ENCODE measurements around the gene EDAR.

Gene EDAR

DNA sequence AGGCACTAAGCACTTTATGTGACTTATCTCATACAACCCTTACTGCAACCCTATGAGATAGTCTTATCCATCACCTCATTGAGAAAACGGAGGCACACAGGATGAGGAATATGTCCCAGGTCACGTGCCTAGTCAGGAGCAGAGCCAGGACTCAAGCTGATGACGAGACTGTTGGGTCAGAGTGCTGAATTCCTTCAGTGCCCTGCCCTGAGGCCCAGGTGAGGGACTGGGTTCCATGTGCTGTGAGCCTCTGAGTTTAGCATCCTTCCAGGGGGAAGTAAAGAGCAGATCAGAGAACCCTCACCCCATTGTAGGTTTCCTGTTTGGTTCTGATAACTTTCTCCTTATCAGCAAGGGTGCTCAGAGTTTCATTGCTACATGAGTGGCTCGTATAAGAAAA lies 11.7 kb upstream of the EDAR start:
- DNase-seq = no peak

DNA sequence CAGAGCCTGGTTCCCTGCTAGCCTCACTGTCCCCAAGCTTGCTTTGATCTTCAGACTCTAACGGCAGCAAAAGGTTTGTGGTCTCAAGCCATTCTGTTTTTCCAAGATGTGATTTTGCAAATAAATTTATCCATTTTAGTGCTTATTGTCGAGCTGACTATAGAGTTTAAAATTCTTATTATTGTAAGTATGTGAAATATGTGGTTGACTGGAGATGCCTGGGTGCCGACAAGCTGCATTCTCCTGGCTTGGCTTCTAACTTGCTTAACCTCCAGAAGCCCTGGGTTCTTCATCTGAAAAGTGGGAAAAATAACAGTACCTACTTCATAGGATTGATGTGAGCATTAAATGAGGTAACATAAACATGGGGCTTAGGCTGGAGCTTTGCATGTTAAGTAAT lies 9.9 kb upstream of the EDAR start:
- DNase-seq = no peak

DNA sequence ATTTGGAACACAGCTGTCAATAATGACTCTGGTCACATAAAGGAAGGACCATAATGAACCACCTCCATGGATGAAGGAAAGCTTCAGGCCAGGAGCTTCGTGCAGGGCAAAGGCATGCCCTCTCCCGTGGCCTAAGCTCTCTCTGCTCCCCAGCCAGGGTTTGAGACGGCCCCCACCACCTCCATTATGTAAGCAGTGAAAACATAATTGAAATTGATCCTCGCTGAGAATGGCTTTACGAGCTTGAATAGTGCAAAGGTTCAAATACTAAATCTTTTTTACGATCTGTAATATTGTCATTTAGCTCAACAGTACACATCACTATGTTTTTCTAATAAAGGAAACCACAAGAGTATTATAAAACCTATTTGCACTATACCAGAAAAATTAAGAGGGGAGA lies 5.2 kb upstream of the EDAR start:
- no peak for DNase-seq

DNA sequence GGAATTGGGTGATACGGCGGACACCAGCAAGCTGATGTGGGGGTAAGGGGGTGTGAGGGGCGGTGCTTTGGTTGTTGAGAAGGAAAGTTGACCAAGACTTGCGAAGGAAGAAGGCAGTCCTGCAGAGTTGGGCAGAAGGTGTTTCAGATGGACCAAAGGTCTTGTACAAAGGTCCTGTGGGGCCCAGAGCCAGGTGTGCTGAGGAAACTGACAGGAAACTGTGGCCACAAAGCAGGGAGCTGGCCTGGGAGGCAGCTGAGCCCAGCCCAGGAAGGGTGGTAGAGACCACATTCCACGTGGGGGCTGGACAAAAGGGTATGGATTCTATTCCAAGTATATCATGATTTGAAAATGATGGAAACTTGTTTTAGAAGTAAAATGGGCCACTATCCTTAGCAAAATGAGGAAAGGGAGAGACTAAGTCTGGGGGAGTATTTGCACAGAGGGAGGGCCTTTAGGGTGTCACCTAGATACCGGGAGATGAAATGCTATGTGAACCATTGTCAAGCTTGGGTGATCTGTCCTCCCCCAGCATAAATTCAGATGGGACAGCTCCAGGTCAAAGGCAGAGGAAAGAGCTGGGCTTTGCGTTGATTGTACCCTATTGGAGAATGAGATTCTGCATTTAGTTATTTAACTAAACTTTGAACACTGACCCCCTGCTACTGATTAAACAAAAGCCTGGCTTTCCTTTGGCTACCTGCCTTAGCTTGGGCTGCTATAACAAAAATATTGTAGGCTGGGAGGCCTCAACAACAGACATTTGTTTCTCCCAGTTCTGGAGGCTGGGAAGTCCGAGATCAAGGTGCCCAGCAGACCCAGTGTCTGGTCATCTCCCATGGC lies 4.3 kb upstream of the EDAR start:
- DNase-seq = no peak

DNA sequence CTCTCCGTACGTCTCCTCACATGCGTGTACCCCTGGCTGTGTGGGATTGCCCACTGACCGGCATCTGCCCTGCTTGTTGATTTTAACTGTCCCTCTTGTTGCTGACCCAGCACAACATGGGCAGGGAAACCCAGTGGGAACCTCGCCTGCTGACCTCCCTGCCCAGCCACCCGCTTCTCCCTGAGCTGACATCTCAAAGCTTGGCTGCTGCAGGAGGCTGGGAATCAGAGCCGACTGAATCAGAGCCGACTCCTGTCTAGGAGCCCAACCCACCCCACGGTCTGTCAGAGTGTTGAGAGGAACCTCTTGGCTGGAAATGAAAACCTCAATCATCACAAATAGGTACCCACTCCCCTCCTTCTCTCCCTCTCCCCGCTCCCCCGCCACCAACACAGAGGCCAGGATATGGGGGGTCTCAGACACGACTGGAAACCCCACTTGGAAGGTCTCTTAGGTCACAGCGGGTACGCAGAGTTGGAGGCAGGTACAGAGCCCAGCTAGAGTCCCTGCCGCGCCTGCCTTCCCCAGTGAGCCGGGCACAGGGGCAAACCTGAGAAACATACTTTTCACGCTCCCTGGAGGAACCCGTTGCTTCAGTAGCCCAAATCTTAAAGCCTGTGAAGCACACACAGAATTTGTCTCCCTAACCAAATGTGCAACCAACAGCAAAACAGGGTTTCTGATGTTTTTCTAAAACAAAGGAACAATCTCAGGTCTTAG lies 784 bp downstream of the EDAR start:
- DNase-seq = no peak

DNA sequence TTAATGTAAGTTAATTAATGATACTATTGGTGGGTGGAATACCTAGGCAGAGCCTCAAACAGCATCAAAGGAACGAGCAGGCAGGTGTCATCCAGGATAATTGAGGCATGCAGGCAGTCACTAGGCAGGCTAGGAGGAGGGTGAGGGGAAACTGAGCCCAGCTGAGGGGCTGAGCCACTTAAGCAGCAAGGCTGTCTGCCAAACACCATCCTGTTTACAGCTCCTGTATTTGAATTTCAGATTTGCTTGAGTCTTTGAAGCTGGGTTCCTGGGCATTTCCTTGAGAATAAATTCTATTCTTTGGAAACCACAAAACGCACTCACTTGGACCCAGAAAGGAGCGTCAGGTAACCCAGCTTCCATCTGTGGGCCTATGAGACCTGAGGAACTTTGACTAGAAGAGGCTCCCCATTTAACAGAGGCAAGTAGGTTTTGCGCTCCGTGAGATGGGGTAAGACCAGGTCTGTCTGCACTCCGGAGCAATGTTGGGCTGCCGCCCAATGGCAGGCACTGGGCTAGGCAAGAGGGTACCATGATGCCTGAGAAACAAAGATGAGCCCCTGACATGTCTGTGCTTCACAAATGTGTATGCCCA lies 2.0 kb downstream of the EDAR start:
- DNase-seq = no peak

DNA sequence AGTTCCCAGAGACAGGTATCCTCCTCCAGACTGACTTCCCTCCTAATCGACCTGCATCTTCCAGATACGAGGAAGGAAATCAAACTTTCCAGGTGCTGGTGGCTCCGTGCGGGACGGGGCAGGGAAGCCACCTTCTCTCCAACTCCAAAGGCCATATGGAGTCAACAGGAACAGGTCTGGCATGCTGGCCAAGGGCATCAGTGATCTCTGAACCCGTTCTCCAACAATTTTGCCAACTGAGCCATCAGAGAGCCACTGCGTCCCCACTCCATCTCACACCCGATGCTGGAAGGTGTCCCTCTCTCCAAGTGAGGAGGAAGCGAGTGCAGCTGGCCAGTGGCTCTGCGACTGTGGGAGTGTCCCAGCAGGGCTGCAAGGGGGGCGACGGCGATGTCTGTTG lies 5.4 kb downstream of the EDAR start:
- DNase-seq = no peak

DNA sequence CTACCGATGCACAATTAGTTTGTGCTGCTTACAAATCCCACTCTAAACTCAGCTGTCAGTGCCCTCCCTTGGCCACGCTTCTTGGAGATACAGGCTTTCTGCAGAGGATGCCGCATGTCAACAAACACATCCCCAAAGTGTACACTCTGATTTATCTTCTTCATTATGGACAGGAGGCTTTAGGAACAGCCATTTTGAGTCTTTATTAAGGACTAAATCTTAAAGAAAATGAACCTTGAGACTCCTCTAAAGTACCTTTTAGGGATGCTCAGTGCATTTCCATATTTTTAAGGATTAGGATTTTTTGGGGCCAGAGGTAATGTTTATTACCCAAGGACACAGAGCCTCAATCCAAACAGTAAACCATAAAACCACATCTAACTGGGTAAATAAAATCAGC lies 6.0 kb downstream of the EDAR start:
- DNase-seq = no peak

DNA sequence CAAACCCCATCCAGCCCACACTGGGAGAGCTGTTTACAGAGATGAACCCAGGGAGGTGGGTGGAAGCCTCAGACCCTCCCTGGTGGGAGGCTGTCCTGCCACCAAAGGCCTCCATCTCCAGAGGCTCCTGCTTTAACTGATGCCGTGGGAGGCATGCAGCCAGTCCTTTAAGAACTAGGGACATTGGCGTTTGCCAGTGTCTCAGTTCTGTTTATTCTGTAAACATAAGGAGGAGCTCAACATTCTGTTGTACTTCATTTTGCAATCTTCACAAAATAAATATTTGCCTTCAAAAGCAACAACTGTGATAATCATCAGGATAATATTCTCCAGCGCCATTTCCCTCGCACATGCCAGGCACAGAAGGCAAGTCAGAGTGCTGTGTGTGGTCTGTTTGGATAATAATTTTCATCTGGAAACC lies 6.8 kb downstream of the EDAR start:
- DNase-seq = no peak

DNA sequence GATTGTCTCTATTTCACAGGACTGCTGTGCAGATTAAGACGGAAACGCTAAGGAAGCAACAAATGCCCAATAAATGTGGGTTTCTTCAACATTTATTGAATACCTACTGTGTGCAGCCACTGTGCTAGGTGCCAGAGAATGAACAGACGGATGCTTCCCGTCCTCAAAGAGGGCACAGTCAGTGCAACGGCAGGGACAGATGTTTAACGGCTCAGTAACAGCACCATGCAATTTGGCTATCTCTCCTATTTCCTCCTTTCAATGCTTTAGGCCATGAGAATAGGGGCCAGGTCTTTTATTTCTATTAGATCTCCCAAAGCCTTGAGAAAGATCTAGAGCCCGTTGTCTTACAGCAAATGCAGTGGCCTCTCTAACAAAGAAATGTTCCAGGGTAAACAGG lies 7.2 kb downstream of the EDAR start:
- no peak for DNase-seq

DNA sequence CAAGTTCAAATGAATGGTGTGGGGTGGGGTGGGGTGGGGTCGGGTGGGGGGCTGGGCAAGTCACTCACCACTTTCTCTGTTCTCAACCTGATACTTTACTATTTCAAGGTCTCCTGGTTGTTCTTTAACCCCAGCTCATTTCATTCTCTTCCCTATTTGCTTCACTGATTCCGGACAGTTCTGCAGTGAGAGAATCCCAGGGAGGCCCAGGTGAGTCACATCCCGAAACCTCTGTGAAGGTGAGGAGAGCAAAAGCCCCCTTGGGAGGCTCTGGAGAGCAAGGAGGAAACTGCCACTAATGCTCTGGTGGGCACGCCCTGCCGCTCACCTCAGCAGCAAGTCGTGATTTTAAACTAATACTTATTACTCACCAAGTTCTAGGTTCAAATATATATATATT lies 8.9 kb downstream of the EDAR start:
- DNase-seq = no peak

DNA sequence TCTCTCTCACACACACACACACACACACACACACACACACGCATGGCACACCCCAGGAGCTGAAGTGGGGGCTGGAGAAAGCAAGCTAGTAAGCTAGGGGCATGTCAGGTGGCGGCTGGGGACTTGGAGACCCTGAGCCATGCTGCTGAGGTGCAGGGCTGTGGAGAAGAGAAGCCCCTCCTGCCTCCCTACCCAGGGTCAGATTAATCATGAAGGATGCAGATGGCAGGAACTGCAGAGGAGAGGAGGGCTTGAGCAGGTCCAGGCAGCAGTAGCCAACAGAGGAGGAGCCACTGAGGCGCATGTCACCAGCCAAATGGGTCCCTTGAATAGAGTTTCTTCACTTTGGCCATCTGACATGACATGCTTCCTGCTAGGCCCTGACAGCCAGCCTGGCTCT lies 9.6 kb downstream of the EDAR start:
- DNase-seq = no peak

DNA sequence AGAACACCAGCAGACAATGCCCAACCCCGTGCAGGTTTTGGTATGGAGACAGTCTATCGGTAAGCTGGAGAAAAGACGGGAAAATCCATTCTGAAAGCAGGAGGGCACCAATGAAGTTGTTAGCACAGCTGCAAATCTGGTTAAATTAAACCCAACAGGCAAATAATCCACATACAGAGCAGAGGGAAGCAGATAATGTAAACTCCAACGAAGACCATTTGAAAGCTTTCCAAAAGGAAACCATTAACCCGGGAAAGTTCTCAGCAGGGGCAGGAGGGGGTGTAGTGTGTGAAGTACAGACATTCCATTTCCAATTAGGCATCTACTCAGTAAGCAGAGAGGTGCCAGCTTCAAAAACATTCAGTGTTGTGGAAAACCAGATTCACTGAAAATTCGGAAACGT lies 10.3 kb downstream of the EDAR start:
- no peak for DNase-seq

DNA sequence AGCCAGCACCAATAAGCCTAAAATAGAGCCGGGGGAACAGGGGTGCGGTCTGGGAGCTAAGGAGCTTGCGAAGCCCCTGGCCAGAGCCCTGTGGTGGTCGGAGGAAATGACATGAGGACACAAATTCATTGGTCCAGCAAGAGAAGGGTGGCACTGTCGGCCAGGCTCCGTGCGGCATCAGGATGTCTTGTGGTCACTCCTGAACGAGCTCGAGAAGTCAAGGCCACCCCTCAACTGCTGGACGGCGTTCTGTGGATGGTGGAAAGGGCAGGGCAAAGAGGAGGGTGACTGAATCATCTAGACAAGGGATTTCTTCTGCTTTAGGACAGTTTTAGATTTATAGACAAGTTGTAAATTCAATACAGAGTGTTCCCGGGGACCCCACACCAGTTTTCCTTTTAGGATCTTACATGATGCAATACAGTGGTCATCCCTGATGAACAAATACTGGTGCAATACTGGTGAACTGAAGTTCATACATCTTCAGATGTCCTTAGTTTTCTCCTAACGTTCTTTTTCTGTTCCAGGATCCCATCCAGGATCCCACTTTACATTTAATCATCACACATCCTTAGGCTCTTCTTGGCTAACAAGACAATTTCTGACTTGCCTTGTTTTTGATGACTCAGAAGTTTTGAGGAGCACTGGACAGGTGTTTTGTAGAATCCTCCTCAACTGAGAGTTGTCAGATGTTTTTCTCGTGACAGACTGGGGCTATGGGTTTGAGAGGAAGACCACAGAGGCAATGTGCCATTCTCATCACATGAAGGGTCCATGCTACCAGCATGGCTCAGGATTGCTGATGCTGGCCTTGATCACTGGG lies 13.2 kb downstream of the EDAR start:
- no peak for DNase-seq

DNA sequence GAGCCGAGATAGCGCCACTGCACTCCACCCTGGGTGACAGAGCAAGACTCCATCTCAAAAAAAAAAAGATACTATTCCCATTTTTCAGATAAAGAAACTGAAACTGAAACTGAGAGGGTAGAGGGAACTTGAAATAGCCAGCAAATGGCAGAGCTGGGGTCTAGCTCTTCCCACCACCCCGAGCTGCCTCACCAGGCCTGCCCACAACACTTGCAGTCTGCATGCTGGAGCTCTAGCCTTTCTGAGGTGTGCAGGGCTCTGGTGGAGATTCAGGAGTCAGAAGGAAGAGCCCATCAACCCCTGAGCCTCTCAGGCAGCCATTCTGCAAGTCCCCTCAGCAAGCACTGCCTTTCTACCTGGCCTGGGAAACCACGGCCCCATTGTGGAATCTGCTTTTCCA lies 14.3 kb downstream of the EDAR start:
- no peak for DNase-seq

DNA sequence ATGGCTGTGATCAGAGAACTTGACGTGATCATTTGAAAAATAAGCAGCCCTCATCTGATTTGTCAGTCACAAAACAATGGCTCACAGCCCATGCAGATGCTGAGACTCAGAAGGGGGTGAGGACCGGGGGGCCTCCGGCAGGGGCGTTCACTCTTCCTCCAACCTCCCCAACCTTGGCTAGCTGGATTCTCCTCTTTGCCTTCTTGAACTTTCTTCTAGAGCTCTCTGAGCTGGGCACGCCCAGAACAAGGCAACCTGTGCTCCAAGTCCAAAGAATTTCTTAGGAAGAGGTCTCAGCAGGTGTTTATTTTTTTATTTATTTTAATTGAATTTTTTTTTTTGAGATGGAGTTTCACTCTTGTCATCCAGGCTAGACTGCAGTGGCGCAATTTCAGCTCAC lies 16.4 kb downstream of the EDAR start:
- DNase-seq = no peak

DNA sequence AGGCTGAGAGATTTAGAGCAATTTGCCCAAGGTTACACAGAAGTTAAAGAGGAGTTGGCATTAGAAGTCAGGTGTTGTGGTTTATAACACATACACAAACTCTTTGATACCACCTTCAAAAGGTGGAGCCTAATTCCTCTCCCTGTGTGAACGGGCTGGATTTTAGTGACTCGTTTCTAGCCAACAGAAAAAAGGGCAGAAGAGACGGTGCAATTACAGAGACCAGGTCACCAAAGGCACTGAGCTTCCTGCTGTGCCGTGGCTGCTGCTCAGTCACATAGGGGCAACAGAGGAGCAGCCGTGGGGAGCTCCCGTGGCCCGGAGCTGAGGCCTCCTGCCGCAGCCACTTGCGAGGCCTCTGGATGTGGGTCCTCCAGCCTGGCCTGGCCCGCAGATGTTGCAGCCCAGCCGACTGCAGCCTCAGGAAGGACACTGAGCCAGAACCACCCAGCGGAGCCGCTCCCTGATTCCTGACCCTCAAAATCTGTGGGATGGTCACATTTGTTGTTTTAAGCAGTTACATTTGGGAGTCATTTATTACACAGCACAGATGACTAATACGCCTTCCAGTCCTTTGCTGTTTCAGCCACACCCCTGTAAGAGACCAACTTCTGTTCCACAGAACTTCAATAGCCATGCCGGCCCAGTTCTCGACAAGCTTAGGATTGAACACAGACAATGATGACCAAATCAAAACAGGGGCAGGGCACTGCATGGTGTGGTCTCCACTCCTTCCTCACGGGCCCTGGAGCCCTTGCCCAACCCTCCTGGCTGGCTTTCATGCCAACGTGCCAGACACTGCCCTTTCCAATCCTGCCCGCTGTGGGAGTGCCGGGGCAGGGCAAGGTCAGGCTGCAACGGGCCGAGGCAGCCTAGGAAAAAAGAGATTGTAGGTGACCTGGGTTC lies 17.1 kb downstream of the EDAR start:
- DNase-seq = no peak

DNA sequence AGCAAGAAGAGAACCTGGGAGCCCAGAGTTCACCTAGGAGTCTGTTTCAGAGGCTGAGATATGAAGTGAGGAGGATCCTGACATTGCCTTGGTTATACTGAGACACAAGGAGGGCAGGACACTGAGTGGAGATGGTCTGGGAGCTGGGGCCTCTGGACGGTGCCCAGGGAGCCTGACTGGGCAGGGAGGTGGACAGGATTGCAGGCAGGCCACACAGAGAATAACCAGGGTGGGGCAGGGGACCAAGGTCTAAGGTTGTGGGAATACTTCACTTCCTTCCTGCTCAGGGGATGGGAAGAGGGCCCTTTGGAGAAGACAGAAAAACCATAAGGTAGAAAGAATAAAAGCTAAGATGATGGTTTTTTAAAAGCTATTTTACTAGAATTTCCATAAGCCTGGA lies 18.7 kb downstream of the EDAR start:
- no peak for DNase-seq

DNA sequence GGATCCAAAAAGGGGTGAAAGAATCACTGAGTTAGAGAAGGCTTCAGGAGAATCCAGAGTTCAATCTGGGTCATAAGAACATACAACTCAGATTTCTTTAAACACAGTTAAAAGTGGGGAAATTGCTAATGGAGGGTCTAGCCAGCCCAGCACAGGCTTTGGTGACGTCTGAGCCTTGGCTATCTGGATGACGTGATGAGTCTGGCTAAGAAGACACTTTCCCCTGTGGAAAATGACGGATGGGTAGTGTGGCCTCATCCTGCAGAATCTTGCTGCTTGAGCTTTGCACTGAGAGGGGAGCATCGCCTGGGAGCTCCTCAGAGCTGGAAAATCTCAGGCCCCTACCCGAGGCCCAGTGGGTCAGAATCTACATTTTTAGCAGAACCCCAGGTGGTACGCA lies 19.2 kb downstream of the EDAR start:
- no peak for DNase-seq

DNA sequence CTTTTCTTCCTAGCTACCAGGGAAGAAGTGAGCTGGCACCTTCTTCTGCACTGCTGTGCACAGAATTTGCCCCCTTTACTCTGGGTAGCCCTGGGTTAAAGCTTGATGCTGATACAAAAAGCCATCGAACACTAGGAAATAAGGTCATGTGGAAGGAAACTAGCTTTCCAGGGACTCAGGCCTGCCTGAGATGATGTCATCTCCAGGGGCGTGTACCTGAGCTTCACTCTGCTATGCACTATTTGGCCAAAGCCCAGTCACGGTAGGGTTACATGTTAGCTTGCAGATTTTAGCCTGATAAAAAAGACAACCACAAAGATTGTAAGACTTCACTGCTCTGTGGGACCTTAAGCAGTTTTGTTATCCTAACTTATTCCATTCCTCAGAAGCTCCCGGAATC lies 20.4 kb downstream of the EDAR start:
- no peak for DNase-seq

DNA sequence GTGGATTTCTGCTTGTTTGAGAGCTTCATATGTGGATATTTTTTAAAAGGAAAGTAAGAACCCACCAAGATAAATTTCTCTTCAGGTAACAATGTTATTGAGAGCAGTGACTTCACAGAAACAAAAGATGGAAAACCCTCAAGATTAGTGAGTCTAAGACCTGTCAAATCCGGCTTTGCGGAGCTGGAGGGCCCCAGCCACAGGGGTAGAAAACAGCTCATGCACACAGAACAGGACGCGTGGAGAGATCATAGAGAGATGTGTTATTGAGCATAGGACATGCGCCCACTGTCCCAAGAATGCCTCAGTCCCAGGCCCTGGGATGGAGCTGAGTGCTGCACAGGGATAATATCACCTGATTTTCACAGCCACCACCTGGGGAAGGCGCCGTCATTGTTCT lies 21.3 kb downstream of the EDAR start:
- no peak for DNase-seq

Data from NCI-H510A treated with DMSO at 0.1 percent for 48 hours (cell line).